Stomach (tissue), 4 donors: ENCODE results near the gene RPS6KA2.

Experiments used
- CTCF ChIP-seq, 7 experiments: fragments of 450-650 bp in 4 of 7; fragments of 200-600 bp in 3 of 7; sonication (generic) in 3 of 7; IDR thresholded peaks; one replicate each; pipeline ENCODE4 v1.5.1; 2016 to 2019; ENCODE audit warnings: antibody characterized with exemption in 7 of 7, control low read depth in 2 of 7, mild to moderate bottlenecking in 1 of 7
- POLR2A ChIP-seq, 4 donors: fragments of 450-650 bp; IDR thresholded peaks; one replicate each; pipeline ENCODE4 v1.6.1; 2016; ENCODE audit warnings: antibody characterized with exemption in 4 of 4, control low read depth in 2 of 4, mild to moderate bottlenecking in 1 of 4, moderate library complexity in 1 of 4

GRCh38 chr6:166514196-166514595 is 112.9 kb downstream of the RPS6KA2 start:
- TF ChIP-seq POLR2A (IDR thresholded peaks at IDR 0.05) = no peak
- no peak for TF ChIP-seq CTCF (IDR thresholded peaks at IDR 0.05)
